Uterus (tissue), 4 donors: ENCODE measurements around the gene CCNL2. TPM values are rescaled to one million over a fixed set of nuclear protein-coding genes. Genes with fewer than 3 reads are reported as not detected.
A peak's percentile ranks its signal among the peaks of the same experiment; 100 is the strongest.

Experiments used
- DNase-seq, 2 donors: peaks; one replicate each; pipeline ENCODE4 v3.0.0-alpha.2; 2019 to 2020
- H3K27ac ChIP-seq, 2 donors: fragments of 200-600 bp; sonication (generic); 1 replicate in 1 of 2; 2 replicates in 1 of 2; pipeline ENCODE4 v1.5.1; 2016 to 2018
- H3K27me3 ChIP-seq, 2 donors: fragments of 200-600 bp; sonication (generic); one replicate each; pipeline ENCODE4 v1.5.1; 2018 to 2019; ENCODE audit warnings: control low read depth in 1 of 2
- H3K36me3 ChIP-seq, 2 donors: fragments of 200-600 bp; sonication (generic); one replicate each; pipeline ENCODE4 v1.5.1; 2019; ENCODE audit warnings: control low read depth in 1 of 2
- H3K4me1 ChIP-seq, 2 donors: fragments of 200-600 bp; sonication (generic); one replicate each; pipeline ENCODE4 v1.5.1; 2018 to 2019; ENCODE audit warnings: control low read depth in 1 of 2
- H3K4me3 ChIP-seq, 2 donors: fragments of 200-600 bp; sonication (generic); 1 replicate in 1 of 2; 2 replicates in 1 of 2; pipeline ENCODE4 v1.5.1; 2018 to 2019; ENCODE audit warnings: mild to moderate bottlenecking in 1 of 2
- H3K9me3 ChIP-seq, 2 donors: fragments of 200-600 bp; sonication (generic); one replicate each; pipeline ENCODE4 v1.5.1; 2019; ENCODE audit warnings: control low read depth in 1 of 2
- POLR2A ChIP-seq, 2 donors: fragments of 450-650 bp; IDR thresholded peaks; one replicate each; pipeline ENCODE4 v1.6.1; 2016; ENCODE audit warnings: antibody characterized with exemption in 2 of 2, mild to moderate bottlenecking in 1 of 2, moderate library complexity in 1 of 2
- intact Hi-C: fragments of 100-400 bp; cut with DNase I; formaldehyde crosslinking; loops from one replicate; pipeline ENCODE4 v1.15.1; 2023; ENCODE audit warnings: low total_unique reads
- total RNA-seq, 4 donors: library from RNA; depleted of rRNA in 3 of 4; stranded (reverse); fragments of >200 nt in 3 of 4; gene quantifications; one replicate each; pipeline versions ENCODE4 v1.1.0 to v1.2.4, GENCODE V29; 2014 to 2023
- TF ChIP-seq, protein P1 (sequence below), 4 experiments: fragments of 200-600 bp in 2 of 4; fragments of 450-650 bp in 2 of 4; sonication (generic) in 2 of 4; IDR thresholded peaks; one replicate each; pipeline ENCODE4 v1.5.1; 2016 to 2019; ENCODE audit warnings: antibody characterized with exemption in 4 of 4, mild to moderate bottlenecking in 2 of 4, moderate library complexity in 1 of 4
- donor health status: DM: yes; HTN: yes; CAD: no.

The CCNL2 gene
- total RNA-seq, 4 donors from 2014 or later, result 207 to 351 (median 281) TPM

DNA sequence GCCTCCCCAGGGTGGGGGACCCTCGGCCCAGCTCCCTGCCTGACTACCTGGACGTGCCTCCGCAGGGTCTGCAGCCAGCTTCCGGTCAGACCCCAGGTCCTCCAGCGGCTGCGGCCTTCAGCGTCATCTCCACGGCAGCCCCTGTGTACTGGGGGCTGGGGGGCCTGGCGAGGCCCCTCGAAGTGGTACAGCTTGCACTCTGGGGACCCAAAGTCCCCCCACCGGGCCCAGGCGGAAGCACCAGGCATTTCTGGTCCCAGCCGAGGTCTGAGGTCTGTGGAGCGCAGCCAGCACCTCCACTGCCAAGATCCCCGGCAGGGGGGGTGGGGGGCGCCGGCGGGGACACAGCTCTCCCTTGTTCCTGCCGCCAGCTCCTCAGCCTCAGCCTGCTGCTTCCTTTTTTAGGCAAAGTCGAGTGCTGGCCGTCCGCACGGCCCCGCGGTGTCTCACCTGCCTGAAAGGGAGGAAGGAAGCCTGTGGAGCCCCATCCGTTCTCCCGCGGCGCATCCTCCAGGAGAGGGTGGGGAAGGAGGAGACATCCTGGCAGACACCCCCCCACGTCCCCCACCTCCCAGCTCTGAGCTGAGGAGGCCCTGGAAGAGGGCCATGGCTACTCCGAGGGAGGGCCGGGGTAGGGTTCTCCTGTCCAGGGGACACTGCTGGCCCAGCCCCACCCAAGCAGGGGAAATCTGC lies 35.1 kb upstream of the CCNL2 start:
- peaks cover 9 to 60% of the 10 kb centered on the region in 2 donors for H3K4me1 ChIP-seq
- H3K36me3 ChIP-seq, result no peaks in the 10 kb centered on the region
- DNase-seq, result peak; percentile 74 to 76
- intact Hi-C loops, result no loop called here
- H3K27ac ChIP-seq, result peak overlapping the region; percentile 95 to 98
- H3K4me3 ChIP-seq, result peak overlapping the region in 1 of 2 donors; percentile 5
- H3K9me3 ChIP-seq, result no peaks in the 10 kb centered on the region
- H3K27me3 ChIP-seq, result no peaks in the 10 kb centered on the region
- no peak for TF ChIP-seq POLR2A (IDR thresholded peaks at IDR 0.05)
- TF ChIP-seq, protein P1, sequence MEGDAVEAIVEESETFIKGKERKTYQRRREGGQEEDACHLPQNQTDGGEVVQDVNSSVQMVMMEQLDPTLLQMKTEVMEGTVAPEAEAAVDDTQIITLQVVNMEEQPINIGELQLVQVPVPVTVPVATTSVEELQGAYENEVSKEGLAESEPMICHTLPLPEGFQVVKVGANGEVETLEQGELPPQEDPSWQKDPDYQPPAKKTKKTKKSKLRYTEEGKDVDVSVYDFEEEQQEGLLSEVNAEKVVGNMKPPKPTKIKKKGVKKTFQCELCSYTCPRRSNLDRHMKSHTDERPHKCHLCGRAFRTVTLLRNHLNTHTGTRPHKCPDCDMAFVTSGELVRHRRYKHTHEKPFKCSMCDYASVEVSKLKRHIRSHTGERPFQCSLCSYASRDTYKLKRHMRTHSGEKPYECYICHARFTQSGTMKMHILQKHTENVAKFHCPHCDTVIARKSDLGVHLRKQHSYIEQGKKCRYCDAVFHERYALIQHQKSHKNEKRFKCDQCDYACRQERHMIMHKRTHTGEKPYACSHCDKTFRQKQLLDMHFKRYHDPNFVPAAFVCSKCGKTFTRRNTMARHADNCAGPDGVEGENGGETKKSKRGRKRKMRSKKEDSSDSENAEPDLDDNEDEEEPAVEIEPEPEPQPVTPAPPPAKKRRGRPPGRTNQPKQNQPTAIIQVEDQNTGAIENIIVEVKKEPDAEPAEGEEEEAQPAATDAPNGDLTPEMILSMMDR (IDR thresholded peaks at IDR 0.05), result peak in 1 of 4 experiments; percentile 18

DNA sequence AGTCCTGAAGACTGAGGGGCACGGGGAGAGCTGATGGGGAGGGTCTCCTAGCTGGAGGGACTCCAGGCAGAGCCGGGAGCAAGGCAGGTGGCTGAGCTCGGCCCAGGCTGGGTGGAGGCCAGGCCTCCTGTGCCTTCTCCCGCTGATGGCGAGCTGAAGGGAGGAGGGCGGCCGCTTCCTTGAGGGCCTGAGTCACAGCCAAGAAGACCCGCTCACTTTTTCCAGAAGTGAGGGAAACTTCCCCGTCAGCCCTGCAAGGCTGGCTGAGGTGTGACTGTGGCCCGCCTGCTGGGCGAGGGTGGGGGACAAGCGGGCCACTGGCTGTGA lies 34.6 kb upstream of the CCNL2 start:
- no peaks in the 10 kb centered on the region for H3K36me3 ChIP-seq
- TF ChIP-seq POLR2A (IDR thresholded peaks at IDR 0.05), result no peak
- TF ChIP-seq, protein P1 (IDR thresholded peaks at IDR 0.05), result no peak
- intact Hi-C loops, result no loop called here
- peak overlapping the region; percentile 95 to 98 for H3K27ac ChIP-seq
- peaks cover 9 to 60% of the 10 kb centered on the region in 2 donors for H3K4me1 ChIP-seq
- H3K9me3 ChIP-seq, result no peaks in the 10 kb centered on the region
- H3K27me3 ChIP-seq, result no peaks in the 10 kb centered on the region
- peak; percentile 56 to 66 for DNase-seq
- no peak overlapping the region for H3K4me3 ChIP-seq

DNA sequence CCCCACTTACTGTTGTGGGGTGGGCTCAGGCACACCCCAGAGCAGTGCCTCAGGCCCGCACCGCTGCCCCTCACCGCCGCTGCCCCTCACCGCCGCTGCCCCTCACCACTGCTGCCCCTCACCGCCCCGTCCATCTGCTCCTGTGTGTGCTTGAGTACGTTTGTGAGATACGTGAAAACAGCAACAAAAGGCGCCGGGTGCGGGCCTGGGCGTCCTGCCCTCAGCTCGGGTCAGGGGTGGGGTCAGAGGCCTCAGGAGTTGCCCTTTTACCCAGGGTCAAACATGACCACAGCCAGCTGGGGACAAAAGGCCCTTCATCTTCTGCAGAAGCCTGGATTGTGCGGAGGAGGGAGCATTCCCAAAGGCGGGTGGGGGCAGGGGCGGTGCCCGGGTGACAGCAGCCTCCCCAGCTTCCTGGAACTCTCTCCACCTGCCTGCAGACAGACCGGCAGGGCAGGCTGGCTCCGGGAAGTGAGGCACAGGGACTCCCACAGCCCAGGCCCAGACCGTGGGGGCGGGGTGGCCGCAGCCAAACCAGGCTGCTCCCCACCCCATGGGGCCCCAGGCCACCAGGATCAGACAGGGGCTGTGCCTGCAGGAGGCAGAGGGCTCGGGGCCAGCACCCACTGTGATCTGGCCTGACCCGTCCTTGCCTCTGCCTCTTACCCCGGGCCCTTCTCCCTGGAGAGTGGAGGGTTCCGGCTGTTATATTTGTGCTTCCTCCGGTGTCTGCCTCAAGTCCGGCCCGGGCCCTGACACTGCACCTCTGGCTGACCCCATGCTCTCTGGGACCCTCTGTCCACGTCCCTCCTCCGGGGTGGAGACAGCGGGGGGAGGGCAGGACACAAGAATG lies 34.0 kb upstream of the CCNL2 start:
- Histone ChIP-seq H3K27me3 (no peaks in the 10 kb centered on the region), H3K4me3 (no peak overlapping the region), H3K36me3 (no peaks in the 10 kb centered on the region), H3K4me1 (peaks cover 9 to 60% of the 10 kb centered on the region in 2 donors), H3K27ac (peak overlapping the region; percentile 95 to 98), H3K9me3 (no peaks in the 10 kb centered on the region)
- TF ChIP-seq, protein P1 (IDR thresholded peaks at IDR 0.05), result no peak
- TF ChIP-seq POLR2A (IDR thresholded peaks at IDR 0.05), result peak in 1 of 2 donors; percentile 36
- intact Hi-C loops, result no loop called here
- DNase-seq, result peak; percentile 53 to 72

DNA sequence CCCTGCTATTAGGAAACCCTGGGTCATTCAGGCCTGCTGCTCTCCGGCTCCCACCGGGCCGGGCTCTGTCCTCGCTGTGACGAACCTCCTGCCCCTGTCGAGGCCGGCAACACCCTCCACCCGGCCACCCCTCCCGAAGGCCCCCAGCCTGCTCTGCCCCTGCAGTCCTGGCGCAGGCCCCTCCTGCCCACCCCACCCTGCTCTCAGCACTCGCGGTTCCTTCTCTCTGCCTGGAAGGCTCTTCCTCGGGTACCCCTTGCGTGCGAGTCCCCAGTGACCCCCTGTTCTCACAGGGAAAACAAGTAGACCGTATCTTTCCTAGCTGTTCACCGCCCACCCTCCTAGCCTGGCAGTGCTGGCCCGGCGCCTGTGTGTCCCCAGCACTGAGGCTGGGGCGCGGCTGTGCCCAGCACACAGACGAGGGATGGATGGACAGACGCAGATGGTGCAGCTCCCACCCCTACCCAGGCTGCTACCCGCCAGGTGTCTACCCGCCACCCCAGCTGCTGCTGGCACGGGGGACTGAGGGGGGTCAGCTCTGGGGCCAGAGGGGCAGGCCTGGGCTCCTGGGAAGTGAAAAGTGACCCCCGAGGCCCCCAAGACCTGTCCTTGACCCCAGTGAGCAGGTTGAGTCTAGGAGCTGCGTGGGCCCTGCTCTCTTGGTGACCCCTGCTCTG lies 33.3 kb upstream of the CCNL2 start:
- peaks cover 9 to 60% of the 10 kb centered on the region in 2 donors for H3K4me1 ChIP-seq
- no peaks in the 10 kb centered on the region for H3K9me3 ChIP-seq
- no peak for DNase-seq

More for the DNA sequence above, 33.3 kb upstream of the CCNL2 start:
- intact Hi-C loops, result no loop called here
- Histone ChIP-seq H3K36me3 (no peaks in the 10 kb centered on the region), H3K27ac (peak overlapping the region; percentile 95 to 98), H3K4me3 (no peak overlapping the region), H3K27me3 (no peaks in the 10 kb centered on the region)
- TF ChIP-seq, protein P1 (IDR thresholded peaks at IDR 0.05), result no peak
- TF ChIP-seq POLR2A (IDR thresholded peaks at IDR 0.05), result no peak
